ENCODE data around the gene RAB8B. TPM values are rescaled to one million over a fixed set of nuclear protein-coding genes. Genes with fewer than 3 reads are reported as not detected.
A peak's percentile ranks its signal among the peaks of the same experiment; 100 is the strongest.

The RAB8B gene
- total and polyA plus RNA-seq, 10 of the 15 experiments (the other 5 are each of a cell fraction or from before 2014, with no cell fraction given), result 17.8 to 104 (median 65.1) TPM

DNA sequence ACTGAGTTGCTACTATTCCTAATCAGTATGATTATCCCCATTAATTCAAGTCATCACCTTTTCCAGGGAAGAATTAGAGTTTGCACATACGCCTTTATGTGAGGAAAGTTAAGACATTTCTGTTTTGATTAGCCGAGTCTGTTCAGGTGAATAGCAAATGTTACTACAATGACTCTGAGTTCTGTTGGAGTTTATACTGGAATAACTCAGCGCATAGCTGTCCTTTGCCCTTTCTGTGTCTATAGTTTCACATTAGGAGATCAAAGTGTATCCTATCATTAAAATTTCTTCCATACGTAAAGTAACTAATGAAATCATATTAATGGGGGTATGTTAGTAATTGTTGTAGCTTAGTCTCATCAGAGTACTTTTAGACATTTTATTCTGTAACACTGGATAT is 4.9 kb downstream of the RAB8B start:
- Histone ChIP-seq H2AFZ (ENCODE audit: control insufficient read depth, low read depth, low read length) (no peak overlapping the region), H3K79me2 (ENCODE audit: control insufficient read depth, insufficient read depth, low read length) (peaks cover 97% of the 10 kb centered on the region), H3K27me3 (replicated peaks in 1 of 2; ENCODE audit: control insufficient read depth in 2 of 2, insufficient read depth in 2 of 2, low read length in 1 of 2) (no peaks in the 10 kb centered on the region), H3K4me2 (ENCODE audit: control insufficient read depth, insufficient read depth) (peak overlapping the region; percentile 85), H3K4me3 (peak overlapping the region; percentile 96), H3K4me1 (ENCODE audit: control insufficient read depth, insufficient read depth, low read length) (peaks cover 38% of the 10 kb centered on the region), H3K9ac (ENCODE audit: control insufficient read depth, insufficient read depth, low read length) (no peak overlapping the region), H4K20me1 (ENCODE audit: control insufficient read depth, insufficient read depth) (no peaks in the 10 kb centered on the region), H3K36me3 (ENCODE audit: control insufficient read depth in 2 of 2, insufficient read depth in 2 of 2, low read length in 1 of 2) (peaks cover 0 to 2% of the 10 kb centered on the region in 2 experiments; a peak in 1 of 4 replicates), H3K9me3 (replicated peaks; ENCODE audit: control insufficient read depth, insufficient read depth, low read length) (no peaks in the 10 kb centered on the region), H3K27ac (ENCODE audit: control insufficient read depth, insufficient read depth) (peak overlapping the region; percentile 86)
- POLR2A ChIA-PET, result interaction anchor here (0.9 to 8.6 kb wide), 9 partner anchors 8 to 44 kb away, joined by 3 to 118 read pairs (median 4); partner anchors contain the start of gene RPS27L
- no peak for ATAC-seq
- intact Hi-C loops (cut with micrococcal nuclease; ENCODE audit: unreplicated experiment), result loop anchor here (2.0 to 10.0 kb wide), 3 partner anchors 16 to 310 kb away; partner anchors contain the start of gene USP3
- no peak for FAIRE-seq
- SMC1A ChIA-PET (ENCODE audit: uncharacterized antibody, unreplicated experiment), result interaction anchor here (0.8 to 8.8 kb wide), 11 partner anchors 9 to 146 kb away, joined by 3 to 252 read pairs (median 7); partner anchors contain the start of gene RPS27L
- BruUV-seq (replicated peaks), result no TSS peak
- RAD21 ChIA-PET (ENCODE audit: unreplicated experiment), result interaction anchor here (0.6 to 6.4 kb wide), 13 partner anchors 9 to 291 kb away, joined by 3 to 58 read pairs (median 6); partner anchors contain the start of gene RPS27L
- WGBS (ENCODE audit: insufficient coverage, insufficient replicate concordance, low lambda C conversion rate, missing lambda C conversion rate), result 19% methylated on average over 4 of the region's 4 CpGs
- CTCF ChIA-PET, result interaction anchor here (1.1 to 8.7 kb wide), 9 partner anchors 10 to 94 kb away, joined by 3 to 90 read pairs (median 7); partner anchors contain the start of gene RPS27L
- no peak for DNase-seq (ENCODE audit: low read depth, low spot score)
- in situ Hi-C loops (cut with MboI), result no loop called here
- no peak for TF ChIP-seq JUND (IDR thresholded peaks at IDR 0.05; ENCODE audit: low read depth, low read length)
- TF ChIP-seq, protein P1, sequence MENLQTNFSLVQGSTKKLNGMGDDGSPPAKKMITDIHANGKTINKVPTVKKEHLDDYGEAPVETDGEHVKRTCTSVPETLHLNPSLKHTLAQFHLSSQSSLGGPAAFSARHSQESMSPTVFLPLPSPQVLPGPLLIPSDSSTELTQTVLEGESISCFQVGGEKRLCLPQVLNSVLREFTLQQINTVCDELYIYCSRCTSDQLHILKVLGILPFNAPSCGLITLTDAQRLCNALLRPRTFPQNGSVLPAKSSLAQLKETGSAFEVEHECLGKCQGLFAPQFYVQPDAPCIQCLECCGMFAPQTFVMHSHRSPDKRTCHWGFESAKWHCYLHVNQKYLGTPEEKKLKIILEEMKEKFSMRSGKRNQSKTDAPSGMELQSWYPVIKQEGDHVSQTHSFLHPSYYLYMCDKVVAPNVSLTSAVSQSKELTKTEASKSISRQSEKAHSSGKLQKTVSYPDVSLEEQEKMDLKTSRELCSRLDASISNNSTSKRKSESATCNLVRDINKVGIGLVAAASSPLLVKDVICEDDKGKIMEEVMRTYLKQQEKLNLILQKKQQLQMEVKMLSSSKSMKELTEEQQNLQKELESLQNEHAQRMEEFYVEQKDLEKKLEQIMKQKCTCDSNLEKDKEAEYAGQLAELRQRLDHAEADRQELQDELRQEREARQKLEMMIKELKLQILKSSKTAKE (IDR thresholded peaks at IDR 0.05; ENCODE audit: low read depth, poor library complexity, severe bottlenecking), result no peak
- TF ChIP-seq, protein P2, sequence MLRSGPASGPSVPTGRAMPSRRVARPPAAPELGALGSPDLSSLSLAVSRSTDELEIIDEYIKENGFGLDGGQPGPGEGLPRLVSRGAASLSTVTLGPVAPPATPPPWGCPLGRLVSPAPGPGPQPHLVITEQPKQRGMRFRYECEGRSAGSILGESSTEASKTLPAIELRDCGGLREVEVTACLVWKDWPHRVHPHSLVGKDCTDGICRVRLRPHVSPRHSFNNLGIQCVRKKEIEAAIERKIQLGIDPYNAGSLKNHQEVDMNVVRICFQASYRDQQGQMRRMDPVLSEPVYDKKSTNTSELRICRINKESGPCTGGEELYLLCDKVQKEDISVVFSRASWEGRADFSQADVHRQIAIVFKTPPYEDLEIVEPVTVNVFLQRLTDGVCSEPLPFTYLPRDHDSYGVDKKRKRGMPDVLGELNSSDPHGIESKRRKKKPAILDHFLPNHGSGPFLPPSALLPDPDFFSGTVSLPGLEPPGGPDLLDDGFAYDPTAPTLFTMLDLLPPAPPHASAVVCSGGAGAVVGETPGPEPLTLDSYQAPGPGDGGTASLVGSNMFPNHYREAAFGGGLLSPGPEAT (IDR thresholded peaks at IDR 0.05; ENCODE audit: low read depth), result no peak
- TF ChIP-seq MTA2 (IDR thresholded peaks at IDR 0.05; ENCODE audit: low read depth), result no peak
- TF ChIP-seq, protein P3, sequence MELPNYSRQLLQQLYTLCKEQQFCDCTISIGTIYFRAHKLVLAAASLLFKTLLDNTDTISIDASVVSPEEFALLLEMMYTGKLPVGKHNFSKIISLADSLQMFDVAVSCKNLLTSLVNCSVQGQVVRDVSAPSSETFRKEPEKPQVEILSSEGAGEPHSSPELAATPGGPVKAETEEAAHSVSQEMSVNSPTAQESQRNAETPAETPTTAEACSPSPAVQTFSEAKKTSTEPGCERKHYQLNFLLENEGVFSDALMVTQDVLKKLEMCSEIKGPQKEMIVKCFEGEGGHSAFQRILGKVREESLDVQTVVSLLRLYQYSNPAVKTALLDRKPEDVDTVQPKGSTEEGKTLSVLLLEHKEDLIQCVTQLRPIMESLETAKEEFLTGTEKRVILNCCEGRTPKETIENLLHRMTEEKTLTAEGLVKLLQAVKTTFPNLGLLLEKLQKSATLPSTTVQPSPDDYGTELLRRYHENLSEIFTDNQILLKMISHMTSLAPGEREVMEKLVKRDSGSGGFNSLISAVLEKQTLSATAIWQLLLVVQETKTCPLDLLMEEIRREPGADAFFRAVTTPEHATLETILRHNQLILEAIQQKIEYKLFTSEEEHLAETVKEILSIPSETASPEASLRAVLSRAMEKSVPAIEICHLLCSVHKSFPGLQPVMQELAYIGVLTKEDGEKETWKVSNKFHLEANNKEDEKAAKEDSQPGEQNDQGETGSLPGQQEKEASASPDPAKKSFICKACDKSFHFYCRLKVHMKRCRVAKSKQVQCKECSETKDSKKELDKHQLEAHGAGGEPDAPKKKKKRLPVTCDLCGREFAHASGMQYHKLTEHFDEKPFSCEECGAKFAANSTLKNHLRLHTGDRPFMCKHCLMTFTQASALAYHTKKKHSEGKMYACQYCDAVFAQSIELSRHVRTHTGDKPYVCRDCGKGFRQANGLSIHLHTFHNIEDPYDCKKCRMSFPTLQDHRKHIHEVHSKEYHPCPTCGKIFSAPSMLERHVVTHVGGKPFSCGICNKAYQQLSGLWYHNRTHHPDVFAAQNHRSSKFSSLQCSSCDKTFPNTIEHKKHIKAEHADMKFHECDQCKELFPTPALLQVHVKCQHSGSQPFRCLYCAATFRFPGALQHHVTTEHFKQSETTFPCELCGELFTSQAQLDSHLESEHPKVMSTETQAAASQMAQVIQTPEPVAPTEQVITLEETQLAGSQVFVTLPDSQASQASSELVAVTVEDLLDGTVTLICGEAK (IDR thresholded peaks at IDR 0.05; ENCODE audit: borderline replicate concordance), result no peak
- TF ChIP-seq MEF2A (IDR thresholded peaks at IDR 0.05; ENCODE audit: insufficient read depth, low read depth, low read length), result no peak
- no peak for TF ChIP-seq FOS (IDR thresholded peaks at IDR 0.05; ENCODE audit: borderline replicate concordance, extremely low read depth, insufficient read length)
- TF ChIP-seq SUPT20H (IDR thresholded peaks at IDR 0.05; ENCODE audit: borderline replicate concordance, control insufficient read depth, low read depth, low read length), result no peak
- TF ChIP-seq ATF2 (IDR thresholded peaks at IDR 0.05; ENCODE audit: low read length), result no peak
- TF ChIP-seq ASH2L (IDR thresholded peaks at IDR 0.05; ENCODE audit: borderline replicate concordance, low read depth), result no peak
- no peak for TF ChIP-seq IKZF1 (conservative IDR thresholded peaks at IDR 0.05)
- no peak for TF ChIP-seq NR2C1 (IDR thresholded peaks at IDR 0.05)
- TF ChIP-seq CREB1 (IDR thresholded peaks at IDR 0.05; ENCODE audit: low read depth), result no peak
- no peak for TF ChIP-seq CEBPB (IDR thresholded peaks at IDR 0.05; ENCODE audit: borderline replicate concordance in 1 of 2, low read depth in 2 of 2, low read length in 2 of 2)

Measured in GM12878 (cell line).